Iris pigment epithelial cell (primary cell): ENCODE results near the gene CCDC195.
"Not testable (repeated sequence)": the region's sequence is repeated elsewhere in the genome, so short reads cannot be mapped to it uniquely, and the experiment has no call there.

Experiments used
- DNase-seq: peaks from one replicate; pipeline ENCODE4 v3.0.0-alpha.2; 2011; ENCODE audit warnings: low read depth

The CCDC195 gene

DNA sequence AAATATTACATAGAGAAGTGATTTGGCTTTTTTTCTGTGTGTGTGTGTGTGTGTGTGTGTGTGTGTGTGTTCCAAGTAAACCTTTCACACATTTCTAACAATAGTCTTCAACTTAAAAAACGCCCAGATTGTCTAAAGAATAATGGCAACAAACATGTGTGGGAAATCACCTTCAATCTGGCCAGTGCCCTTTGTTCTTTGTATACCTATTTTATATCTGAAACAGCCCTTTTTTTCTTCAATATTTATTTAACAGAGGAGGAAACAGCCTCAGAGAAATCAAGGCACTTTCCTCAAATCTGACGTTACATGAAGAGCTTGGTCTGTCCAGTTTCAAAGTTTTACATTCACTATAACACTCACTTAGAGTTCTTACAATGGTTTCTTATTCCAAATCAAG, 25.3 kb downstream of the CCDC195 start:
- DNase-seq: no peak

DNA sequence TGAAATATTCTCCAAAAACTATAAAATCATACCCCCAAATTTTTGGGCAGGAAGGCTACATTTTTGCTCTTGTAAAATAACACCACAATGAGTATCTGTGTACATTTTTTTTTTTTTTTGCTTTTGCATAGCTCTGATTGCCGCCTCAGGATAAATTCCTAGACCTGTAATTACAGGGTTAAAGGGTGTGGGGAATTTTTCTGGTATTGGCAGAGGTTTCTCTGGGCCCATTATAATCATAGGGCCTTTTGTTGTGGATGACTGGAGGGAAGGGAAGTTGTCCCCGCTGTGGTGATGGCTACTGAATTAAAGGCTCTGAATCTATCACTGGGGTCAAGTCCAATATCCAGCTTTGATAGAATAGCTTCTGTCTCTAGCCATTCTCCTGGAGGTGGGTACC, 26.6 kb downstream of the CCDC195 start:
- no peak for DNase-seq

DNA sequence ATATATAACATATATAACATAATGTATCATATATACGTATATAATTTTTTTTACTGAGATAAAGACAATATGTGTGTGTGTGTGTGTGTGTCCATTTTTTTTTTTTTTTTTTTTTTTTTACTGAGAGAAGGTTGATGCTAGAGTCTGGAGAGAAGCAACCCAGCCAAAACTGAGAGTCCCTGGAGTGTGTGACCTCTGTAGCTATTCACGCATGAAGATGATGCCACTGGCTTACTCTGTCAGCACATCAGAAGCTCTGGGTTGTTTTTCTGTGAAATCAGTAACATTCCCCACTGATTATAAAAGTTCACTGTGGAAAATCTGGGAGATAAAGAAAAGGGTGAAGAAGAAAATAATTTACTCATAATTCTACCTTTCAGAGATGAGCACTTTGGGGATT, 27.2 kb downstream of the CCDC195 start:
- DNase-seq: no peak

GRCh38 chr2:224687156-224687555, 29.0 kb downstream of the CCDC195 start:
- DNase-seq: no peak

DNA sequence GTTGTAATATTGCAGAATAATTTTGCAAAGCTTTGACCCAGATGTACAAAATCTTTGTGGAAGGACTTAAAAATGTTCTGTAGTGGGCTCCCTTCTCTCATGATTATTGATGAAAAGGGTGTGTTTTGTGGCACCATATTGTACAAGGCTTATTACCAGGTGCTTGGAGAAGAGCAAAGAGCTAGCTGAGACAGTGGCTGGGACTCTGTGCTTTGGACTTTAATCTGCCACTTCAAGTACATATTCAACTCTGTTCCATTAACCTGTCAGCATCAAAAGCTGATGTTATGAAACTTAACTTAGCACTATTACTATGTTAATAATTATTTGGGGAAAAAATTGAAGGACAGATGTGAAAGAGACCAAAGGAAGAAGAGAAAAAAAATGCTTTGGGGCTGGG, 31.0 kb downstream of the CCDC195 start:
- DNase-seq: no peak

- DNase-seq: no peak
Measured at GRCh38 chr2:224682134-224682533, 34.0 kb downstream of the CCDC195 start.

GRCh38 chr2:224671731-224672130, 44.4 kb downstream of the CCDC195 start:
- no peak for DNase-seq

- no peak for DNase-seq
Measured at GRCh38 chr2:224670203-224670602, 46.0 kb downstream of the CCDC195 start.

GRCh38 chr2:224669449-224669848, 46.7 kb downstream of the CCDC195 start:
- no peak for DNase-seq

- no peak for DNase-seq
Measured at GRCh38 chr2:224668123-224668909, 47.8 kb downstream of the CCDC195 start.

DNA sequence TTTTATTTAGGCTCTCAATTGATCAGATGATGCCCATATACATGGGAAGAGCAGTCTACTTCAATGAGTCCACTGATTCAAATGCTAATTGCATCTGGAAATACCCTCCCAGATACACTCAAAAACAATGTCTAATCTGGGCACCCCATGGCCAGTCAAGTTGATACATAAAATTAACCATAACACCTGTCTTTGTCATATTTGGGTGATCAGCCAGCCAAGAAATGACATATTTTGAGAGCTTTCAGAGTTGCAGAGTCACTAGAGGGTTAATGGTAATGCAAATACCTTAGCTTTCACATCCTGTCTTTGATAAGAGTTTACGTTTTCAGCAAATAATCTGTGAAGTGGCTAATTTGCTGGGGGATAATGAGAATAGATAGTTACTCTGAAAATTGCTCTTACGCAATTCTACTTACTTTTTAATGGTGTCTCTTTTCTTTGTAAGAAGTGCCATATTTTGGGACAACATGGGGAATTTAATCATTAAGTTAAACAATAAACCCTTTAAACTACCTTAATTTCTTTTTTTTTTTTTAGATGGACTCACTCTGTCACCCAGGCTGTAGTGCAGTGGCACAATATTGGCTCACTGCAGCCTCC, 49.1 kb downstream of the CCDC195 start:
- no peak for DNase-seq

DNA sequence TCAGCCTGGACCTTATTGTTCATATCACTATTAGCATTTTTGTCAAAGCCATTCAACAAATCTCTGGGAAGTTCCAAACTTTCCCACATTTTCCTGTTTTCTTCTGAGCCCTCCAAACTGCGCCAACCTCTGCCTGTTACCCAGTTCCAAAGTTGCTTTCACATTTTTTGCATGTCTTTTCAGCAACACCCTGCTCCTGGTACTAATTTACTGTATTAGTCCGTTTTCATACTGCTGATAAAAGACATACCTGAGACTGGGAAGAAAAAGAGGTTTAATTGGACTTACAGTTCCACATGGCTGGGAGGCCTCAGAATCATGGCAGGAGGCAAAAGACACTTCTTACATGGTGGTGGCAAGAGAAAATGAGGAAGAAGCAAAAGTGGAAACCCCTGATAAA, 52.8 kb downstream of the CCDC195 start:
- DNase-seq: not testable (repeated sequence)

- not testable (repeated sequence) for DNase-seq
Measured at GRCh38 chr2:224661708-224662107, 54.5 kb downstream of the CCDC195 start.

- no peak for DNase-seq
Measured at GRCh38 chr2:224659714-224660113, 56.5 kb downstream of the CCDC195 start.

GRCh38 chr2:224658780-224659405, 57.3 kb downstream of the CCDC195 start:
- peak; percentile 39 for DNase-seq

DNA sequence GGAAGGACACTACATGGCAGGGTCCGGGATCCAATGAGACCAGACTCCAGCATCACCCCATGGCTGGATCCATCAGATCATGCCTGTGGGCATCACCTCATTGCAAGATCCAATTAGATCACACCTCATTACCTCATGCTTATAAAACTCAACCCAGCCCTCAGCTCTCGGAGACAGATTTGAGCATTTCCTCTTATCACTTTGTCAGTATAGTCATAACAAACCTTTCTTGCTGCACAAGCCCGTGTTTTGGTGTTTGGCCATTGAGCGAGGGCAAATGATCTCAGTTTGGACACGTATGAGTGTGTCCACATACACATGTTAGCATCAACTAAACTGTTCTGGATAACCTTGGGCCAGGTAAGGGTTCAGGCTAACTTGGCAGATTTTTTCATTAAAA, 58.8 kb downstream of the CCDC195 start:
- DNase-seq: no peak

GRCh38 chr2:224655006-224655537, 61.1 kb downstream of the CCDC195 start:
- DNase-seq: no peak
